KOPT-K1 (cell line): ENCODE data around the gene ARID3C.

Experiments used
- H3K27ac ChIP-seq: fragments of 200-600 bp; sonication (generic); 2 replicates; pipeline ENCODE4 v1.5.1; 2016; ENCODE audit warnings: antibody characterized with exemption, mild to moderate bottlenecking, low read depth, low read length; ENCODE audit not compliant: poor library complexity, severe bottlenecking
- H3K36me3 ChIP-seq: fragments of 200-600 bp; sonication (generic); 2 replicates; pipeline ENCODE4 v1.5.1; 2017; ENCODE audit warnings: antibody characterized with exemption, mild to moderate bottlenecking, low read length, moderate library complexity; ENCODE audit not compliant: insufficient read depth
- H3K9me3 ChIP-seq: fragments of 200-600 bp; sonication (generic); 2 replicates; pipeline ENCODE4 v1.5.1; 2017; ENCODE audit warnings: antibody characterized with exemption, low read length, mild to moderate bottlenecking; ENCODE audit not compliant: insufficient read depth, poor library complexity, severe bottlenecking

Gene ARID3C

GRCh38 chr9:34572092-34572491 lies 56.8 kb downstream of the ARID3C start:
- Histone ChIP-seq H3K36me3 (no peaks in the 10 kb centered on the region), H3K27ac (no peak overlapping the region), H3K9me3 (no peaks in the 10 kb centered on the region)

- H3K27ac ChIP-seq: no peak overlapping the region
- no peaks in the 10 kb centered on the region for H3K36me3 ChIP-seq
- H3K9me3 ChIP-seq: no peaks in the 10 kb centered on the region
Observed at GRCh38 chr9:34571481-34571810, 57.4 kb downstream of the ARID3C start.
